Stimulated activated CD8-positive, alpha-beta memory T cell treated with anti-CD3 and anti-CD28 coated beads, Interleukin-7, amount 100 ng/mL, for 24 hours (primary cell): ENCODE results near the gene PAQR6.

Experiments
- DNase-seq: peaks from one replicate; pipeline ENCODE4 v3.0.0-alpha.2; 2020; ENCODE audit warnings: low read depth

The PAQR6 gene

GRCh38 chr1:156247460-156248322 is at the start of gene PAQR6:
TSS of gene PAQR6 (minus strand) at chr1:156248056. CDS start at chr1:156246731, 1,325 bp downstream.
- DNase-seq, result no peak

- DNase-seq, result peak; percentile 17
These were observed 47.6 kb upstream of the PAQR6 start, which contains the start of gene GLMP for GRCh38 chr1:156295391-156295947. TSS of gene GLMP (minus strand) at chr1:156295679. CDS start at chr1:156295645, 34 bp downstream.

- no peak for DNase-seq
These were observed 46.0 kb upstream of the PAQR6 start for GRCh38 chr1:156293895-156294294.

GRCh38 chr1:156293098-156293434 is 45.2 kb upstream of the PAQR6 start:
- DNase-seq, result no peak

- no peak for DNase-seq
These were observed 43.6 kb upstream of the PAQR6 start for GRCh38 chr1:156291226-156292061.

- DNase-seq, result no peak
These were observed 42.0 kb upstream of the PAQR6 start for GRCh38 chr1:156289857-156290256.

GRCh38 chr1:156286061-156286460 is 38.2 kb upstream of the PAQR6 start:
- no peak for DNase-seq

- no peak for DNase-seq
These were observed 37.6 kb upstream of the PAQR6 start for GRCh38 chr1:156285437-156285836.

GRCh38 chr1:156284757-156285156 is 36.9 kb upstream of the PAQR6 start:
- DNase-seq, result no peak

- DNase-seq, result no peak
These were observed 36.3 kb upstream of the PAQR6 start, which contains the start of gene TMEM79 for GRCh38 chr1:156284112-156284511. TSS of gene TMEM79 (plus strand) at chr1:156284325. CDS start at chr1:156285227, 902 bp downstream.

GRCh38 chr1:156283521-156283920 is 35.7 kb upstream of the PAQR6 start:
- DNase-seq, result no peak

GRCh38 chr1:156282479-156283222 is 34.8 kb upstream of the PAQR6 start, which contains the start of gene SMG5:
TSS of gene SMG5 (minus strand) at chr1:156282825. CDS start at chr1:156282680, 145 bp downstream.
- DNase-seq, result peak; percentile 84

- peak; percentile 8 for DNase-seq
These were observed 34.0 kb upstream of the PAQR6 start for GRCh38 chr1:156281693-156282478.

GRCh38 chr1:156281281-156281680 is 33.4 kb upstream of the PAQR6 start:
- peak; percentile 11 for DNase-seq

- DNase-seq, result no peak
These were observed 32.0 kb upstream of the PAQR6 start for GRCh38 chr1:156279837-156280236.

- DNase-seq, result no peak
These were observed 29.1 kb upstream of the PAQR6 start for GRCh38 chr1:156276966-156277381.

- DNase-seq, result no peak
These were observed 28.7 kb upstream of the PAQR6 start for GRCh38 chr1:156276532-156276931.

- DNase-seq, result no peak
These were observed 22.5 kb upstream of the PAQR6 start for GRCh38 chr1:156270314-156270713.

- DNase-seq, result no peak
These were observed 20.5 kb upstream of the PAQR6 start for GRCh38 chr1:156268336-156268735.

- no peak for DNase-seq
These were observed 18.2 kb upstream of the PAQR6 start for GRCh38 chr1:156266051-156266450.

GRCh38 chr1:156263288-156263655 is 15.4 kb upstream of the PAQR6 start:
- DNase-seq, result no peak
